ENCODE measurements around the gene CCNH.

CCNH gene

DNA sequence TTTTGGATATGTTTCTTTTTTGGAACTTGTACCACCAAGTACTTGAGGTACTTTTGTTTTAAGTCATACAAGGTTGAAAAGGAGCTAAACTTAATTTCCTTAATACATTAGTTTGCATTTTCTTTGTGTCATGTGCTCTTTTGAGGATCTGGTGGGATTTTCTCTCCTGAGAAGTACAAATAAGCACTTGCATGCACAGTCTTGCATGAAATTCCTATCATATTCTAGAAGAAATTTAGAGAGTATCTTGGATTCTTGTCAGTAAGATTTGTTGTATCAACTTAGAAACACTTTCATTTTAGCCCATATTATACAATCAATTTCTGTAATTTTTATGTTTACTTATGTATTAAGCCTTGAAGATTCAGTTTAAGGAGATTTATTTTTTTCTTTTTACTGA, 64.9 kb downstream of the CCNH start:
- DNase-seq (ENCODE audit: extremely low spot score): no peak
- TF ChIP-seq, protein P1, sequence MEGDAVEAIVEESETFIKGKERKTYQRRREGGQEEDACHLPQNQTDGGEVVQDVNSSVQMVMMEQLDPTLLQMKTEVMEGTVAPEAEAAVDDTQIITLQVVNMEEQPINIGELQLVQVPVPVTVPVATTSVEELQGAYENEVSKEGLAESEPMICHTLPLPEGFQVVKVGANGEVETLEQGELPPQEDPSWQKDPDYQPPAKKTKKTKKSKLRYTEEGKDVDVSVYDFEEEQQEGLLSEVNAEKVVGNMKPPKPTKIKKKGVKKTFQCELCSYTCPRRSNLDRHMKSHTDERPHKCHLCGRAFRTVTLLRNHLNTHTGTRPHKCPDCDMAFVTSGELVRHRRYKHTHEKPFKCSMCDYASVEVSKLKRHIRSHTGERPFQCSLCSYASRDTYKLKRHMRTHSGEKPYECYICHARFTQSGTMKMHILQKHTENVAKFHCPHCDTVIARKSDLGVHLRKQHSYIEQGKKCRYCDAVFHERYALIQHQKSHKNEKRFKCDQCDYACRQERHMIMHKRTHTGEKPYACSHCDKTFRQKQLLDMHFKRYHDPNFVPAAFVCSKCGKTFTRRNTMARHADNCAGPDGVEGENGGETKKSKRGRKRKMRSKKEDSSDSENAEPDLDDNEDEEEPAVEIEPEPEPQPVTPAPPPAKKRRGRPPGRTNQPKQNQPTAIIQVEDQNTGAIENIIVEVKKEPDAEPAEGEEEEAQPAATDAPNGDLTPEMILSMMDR (IDR thresholded peaks at IDR 0.05; ENCODE audit: control extremely low read depth, extremely low read depth, low read depth, missing control alignments): no peak
- POLR2A ChIA-PET: no interaction called here
- CTCF ChIA-PET: interaction anchor here (1.0 to 1.6 kb wide), 2 partner anchors 16 to 79 kb away, joined by 3 read pairs; no protein-coding TSS in a partner anchor

- no peak for DNase-seq (ENCODE audit: extremely low spot score)
- TF ChIP-seq, protein P1 (IDR thresholded peaks at IDR 0.05; ENCODE audit: control extremely low read depth, extremely low read depth, low read depth, missing control alignments): no peak
- POLR2A ChIA-PET: no interaction called here
- CTCF ChIA-PET: interaction anchor here (1.0 to 1.6 kb wide), 5 partner anchors 17 to 277 kb away, joined by 3 to 4 read pairs (median 3); no protein-coding TSS in a partner anchor
Observed at GRCh38 chr5:87347272-87347671, 65.5 kb downstream of the CCNH start.

Data from GM10248 (cell line).